Measurements from ENCODE around the gene LAG3.

LAG3 gene

DNA sequence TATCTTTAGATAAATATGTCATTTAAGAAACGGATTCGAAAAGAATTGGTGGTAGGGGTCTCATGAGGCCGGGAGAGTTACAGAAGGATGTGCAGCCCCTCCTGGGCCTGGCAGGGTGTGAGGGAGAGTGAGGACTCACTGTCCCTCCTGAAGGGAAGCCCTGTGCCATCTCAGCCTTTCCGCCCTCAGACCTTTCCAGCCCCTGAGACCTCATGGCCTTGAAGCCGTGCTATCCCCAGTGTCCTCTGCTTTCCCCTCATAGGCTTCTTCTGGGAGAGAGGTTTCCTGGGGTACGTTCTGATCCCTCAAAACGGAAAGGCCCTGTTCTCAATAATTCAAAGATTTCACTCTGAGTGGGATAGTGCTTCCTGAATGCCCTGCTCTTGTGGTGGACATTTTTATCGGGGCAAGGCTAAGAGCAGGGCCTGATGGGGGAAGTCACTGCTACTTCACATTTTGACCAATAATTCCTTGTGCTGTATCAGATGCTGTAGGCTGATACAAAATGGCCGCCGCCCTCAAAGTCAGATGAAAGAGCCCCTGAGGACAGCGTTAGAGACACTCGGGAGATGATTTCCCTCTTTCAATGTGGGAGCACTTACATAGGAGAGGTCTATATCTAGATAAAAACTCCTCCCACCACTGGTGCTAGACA, 18.3 kb downstream of the LAG3 start:
- DNase-seq = no peak

GRCh38 chr12:6791931-6792520, 19.7 kb downstream of the LAG3 start:
- DNase-seq = no peak

- DNase-seq = no peak
Observed at GRCh38 chr12:6792522-6793201, 20.3 kb downstream of the LAG3 start.

DNA sequence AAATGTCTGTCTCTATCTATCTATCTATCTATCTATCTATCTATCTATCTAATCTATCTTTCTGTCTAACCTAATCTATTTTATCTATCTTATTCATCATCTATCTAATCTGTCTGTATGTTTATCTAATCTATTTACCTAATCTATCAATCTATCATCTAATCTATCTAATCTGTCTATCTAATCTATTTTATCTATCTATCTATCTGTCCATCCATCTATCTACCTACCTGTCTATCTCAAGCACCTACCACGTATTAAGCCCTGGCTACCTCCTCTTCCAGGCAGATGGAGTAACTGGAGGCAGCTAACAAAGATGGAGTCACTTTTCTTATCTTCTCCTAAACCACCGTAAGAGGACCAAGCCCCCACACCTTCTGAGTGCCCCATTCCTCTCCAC, 22.8 kb downstream of the LAG3 start:
- no peak for DNase-seq

GRCh38 chr12:6796576-6796975, 24.3 kb downstream of the LAG3 start:
- DNase-seq = no peak

GRCh38 chr12:6799147-6799546, 26.8 kb downstream of the LAG3 start:
- DNase-seq = no peak

DNA sequence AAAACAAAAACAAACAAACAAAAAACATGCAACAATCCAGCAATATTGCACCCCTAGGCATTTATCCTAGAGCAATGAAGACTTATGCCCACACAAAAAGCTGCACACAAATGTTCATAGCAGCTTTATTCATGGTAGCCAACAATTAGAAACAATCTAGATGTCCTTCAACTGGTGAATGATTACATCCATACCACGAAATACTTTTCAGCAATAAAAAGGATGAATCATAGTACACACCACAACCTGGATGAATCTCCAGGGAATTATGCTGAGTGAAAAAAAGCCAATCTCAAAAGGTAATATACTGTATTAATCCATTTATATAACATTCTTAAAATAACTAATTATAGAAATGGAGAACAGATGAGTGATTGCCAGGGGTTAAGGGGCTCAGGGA, 34.9 kb downstream of the LAG3 start:
- no peak for DNase-seq

DNA sequence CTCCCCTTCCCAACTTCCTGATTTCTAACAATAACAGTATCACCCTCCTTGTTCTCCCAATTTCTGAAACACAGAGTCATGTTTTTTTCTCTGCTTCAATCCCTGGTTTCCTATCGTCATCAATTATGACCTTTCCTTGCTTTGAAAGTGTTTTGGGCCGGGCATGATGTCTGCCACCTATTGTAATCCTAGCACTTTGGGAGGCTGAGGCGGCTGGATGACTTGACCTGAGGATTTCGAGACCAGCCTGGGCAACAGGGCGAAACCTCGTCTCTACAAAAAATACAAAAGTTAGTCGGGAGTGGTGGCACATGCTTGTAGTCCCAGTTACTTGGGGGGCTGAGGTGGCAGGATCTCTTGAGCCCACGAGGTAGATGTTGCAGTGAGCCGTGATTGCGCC, 36.7 kb downstream of the LAG3 start:
- no peak for DNase-seq

GRCh38 chr12:6810758-6811157, 38.4 kb downstream of the LAG3 start:
- DNase-seq = no peak

DNA sequence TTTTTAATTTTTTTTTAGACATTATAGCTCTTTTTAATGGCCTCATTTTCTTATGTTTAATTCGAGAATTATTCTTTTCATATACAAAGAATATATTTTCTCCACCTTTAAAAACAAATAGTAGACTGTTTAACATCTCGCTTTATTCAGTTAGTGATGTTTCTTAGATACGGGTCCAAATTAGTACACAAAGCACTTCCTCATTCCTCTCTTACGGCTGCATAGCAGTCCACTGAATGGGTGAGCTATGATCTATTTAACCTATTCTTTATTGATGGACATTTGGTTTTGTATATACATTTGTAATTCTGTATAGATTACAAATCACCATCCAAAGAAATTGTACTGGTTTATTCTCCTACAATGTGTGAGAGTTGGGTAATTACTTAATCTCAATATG, 41.0 kb downstream of the LAG3 start:
- no peak for DNase-seq

DNA sequence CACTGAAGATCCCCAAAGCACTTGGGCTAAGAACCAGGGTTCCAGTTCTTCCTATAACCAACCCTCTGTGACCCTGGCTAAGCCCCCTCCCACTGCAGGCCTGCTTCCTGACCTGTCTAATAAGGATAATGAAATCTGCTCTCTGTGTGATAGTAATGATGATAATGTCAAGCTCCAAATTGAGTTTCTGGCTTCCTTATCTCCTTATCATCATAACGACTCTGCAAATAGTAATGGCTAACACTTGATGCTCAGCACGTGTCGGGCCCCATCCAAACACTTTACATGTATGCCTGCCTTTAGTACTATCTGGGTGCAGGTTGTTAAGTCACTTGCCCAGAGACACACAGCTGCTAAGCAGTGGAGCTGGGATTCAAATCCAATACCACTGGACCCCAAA, 44.3 kb downstream of the LAG3 start:
- no peak for DNase-seq

DNA sequence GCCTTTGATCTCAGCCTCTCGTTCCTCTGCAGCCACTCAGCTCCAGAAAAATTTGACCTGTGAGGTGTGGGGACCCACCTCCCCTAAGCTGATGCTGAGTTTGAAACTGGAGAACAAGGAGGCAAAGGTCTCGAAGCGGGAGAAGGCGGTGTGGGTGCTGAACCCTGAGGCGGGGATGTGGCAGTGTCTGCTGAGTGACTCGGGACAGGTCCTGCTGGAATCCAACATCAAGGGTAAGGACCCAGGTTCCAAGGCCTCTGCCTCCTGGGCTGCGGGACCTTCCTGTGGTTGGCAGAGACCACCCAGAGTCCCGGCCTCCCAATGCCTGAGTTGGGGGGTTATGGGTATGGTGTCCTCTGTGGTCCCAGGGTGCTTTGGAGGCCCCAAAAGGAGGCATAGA, 44.8 kb downstream of the LAG3 start:
- no peak for DNase-seq

- DNase-seq = no peak
Observed at GRCh38 chr12:6817662-6818157, 45.4 kb downstream of the LAG3 start.

DNA sequence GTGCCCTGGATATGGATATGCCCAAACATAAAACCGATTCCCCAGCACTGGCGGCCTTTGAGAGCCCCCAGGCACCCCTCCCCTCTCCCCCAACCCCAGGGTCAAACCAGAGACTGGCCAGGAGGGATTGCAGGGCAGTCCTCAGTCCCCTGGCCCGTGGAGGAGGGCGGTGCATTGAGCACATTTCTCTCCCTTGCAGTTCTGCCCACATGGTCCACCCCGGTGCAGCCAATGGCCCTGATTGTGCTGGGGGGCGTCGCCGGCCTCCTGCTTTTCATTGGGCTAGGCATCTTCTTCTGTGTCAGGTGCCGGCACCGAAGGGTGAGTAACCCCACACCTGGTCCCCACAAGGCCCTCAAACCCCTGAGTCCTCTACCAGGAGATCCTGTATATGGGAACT, 45.9 kb downstream of the LAG3 start:
- no peak for DNase-seq

DNA sequence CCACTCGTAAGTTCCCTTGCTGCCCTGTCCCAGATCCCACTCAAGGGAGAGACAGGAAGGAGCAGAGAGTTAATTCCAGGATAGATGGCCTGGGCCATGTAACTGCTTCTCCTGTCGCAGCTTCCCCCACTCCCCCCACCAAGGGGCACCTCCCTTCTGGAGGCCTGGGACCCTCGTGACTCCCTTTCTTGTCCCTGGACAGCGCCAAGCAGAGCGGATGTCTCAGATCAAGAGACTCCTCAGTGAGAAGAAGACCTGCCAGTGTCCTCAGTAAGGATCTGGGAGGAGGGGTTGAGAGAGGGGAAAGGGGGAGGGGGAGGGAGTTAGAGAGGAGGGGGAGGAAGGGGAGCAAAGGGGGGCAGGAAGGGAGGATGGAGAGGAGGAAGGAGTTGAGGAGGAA, 46.3 kb downstream of the LAG3 start:
- no peak for DNase-seq

GRCh38 chr12:6819106-6820030, 47.0 kb downstream of the LAG3 start:
- DNase-seq = no peak

DNA sequence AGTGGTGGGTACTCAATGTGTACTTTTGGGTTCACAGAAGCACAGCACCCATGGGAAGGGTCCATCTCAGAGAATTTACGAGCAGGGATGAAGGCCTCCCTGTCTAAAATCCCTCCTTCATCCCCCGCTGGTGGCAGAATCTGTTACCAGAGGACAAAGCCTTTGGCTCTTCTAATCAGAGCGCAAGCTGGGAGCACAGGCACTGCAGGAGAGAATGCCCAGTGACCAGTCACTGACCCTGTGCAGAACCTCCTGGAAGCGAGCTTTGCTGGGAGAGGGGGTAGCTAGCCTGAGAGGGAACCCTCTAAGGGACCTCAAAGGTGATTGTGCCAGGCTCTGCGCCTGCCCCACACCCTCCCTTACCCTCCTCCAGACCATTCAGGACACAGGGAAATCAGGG, 47.8 kb downstream of the LAG3 start:
- DNase-seq = no peak

GRCh38 chr12:6821591-6822425, 49.5 kb downstream of the LAG3 start, which contains the start of gene GPR162:
Gene GPR162 (plus strand): TSS chr12:6821821. CDS start chr12:6823899, 2,078 bp downstream.
- DNase-seq = peak; percentile 56

DNA sequence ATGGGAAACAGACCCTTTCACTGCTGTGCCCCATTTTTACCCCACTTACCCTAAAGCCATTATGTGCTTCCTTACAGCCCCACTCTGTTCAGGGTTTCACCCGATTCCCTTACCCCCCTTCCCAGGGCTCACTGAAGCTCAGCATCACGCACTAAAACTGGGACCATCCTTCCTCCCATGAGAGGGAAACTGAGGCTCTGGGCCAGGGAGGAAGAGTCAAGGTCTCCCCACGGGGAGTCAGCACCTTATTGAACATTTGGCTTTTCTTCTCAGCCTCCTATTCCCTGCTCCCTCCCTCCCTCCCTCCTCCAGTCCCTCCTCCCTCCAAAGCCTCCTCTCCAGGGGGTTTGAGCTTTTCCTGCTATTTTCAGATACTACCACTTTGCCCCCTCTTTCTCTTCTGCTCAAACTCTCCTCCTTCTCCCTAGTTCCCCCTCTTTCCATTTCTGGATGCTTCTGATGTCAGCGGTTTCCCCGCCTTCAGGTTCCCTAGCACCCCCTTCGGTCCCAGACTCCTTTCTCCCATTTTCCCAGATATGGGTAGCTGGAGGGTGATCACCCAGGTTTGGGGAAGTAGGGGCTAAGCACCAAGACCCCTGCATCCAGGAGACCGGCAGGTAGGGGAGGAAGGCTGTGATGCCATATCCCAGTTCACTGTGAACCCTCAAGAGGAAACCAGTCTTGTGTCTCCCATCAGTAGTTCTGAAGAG, 50.3 kb downstream of the LAG3 start:
- no peak for DNase-seq

DNA sequence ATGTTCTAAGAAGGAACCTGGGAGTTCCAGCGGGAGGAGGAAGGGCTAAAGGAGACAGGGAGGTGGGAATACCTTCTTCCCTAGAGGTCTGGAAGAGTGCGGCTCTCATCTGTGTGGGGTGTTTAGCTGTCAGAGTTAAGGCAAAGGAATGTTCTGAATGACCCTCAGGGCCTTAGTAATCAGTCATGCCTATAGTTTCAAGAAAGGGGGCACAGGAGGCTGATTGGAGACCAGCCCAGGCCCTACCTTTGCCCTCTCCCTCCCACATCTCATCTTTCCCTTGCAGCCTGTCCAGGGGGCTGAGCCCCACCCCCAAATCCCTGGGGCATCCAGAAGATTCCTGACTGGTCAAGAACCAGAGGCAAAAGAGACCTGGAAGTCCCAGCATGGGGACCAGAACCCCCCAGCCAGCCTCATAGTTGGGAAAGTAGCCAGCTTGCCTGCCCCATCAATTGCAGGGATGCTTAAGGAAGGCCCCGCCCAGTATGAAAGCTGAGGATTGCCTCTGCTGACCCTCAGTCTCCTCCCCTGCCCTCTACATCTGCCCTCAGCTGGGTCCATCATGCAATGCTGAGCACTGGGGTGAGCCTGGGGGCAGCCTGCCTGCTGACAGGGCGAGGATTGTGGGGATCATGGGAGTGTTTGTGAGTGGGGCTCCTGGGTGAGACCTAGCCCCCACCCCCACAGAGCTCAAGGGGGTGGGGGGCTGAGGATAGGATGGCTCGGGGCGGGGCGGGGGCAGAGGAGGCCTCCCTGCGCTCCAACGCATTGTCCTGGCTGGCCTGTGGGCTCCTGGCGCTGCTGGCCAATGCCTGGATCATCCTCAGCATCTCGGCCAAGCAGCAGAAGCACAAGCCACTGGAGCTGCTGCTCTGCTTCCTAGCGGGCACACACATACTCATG, 51.1 kb downstream of the LAG3 start:
- DNase-seq = no peak

Measured in NCI-H774 (cell line).